Common myeloid progenitor, CD34-positive (primary cell): ENCODE data around the gene PARP11.
A peak's percentile ranks its signal among the peaks of the same experiment; 100 is the strongest.

Experiments
- CTCF ChIA-PET: fragments of 350-600 bp; sonication (Branson Sonifier 250); formaldehyde crosslinking; loops from one replicate; lab custom pipeline; 2021; ENCODE audit warnings: antibody characterized with exemption; lab: Charles Lee
- POLR2A ChIA-PET: fragments of 350-600 bp; sonication (Branson Sonifier 250); formaldehyde crosslinking; loops from one replicate; lab custom pipeline; 2021; ENCODE audit warnings: antibody characterized with exemption; lab: Charles Lee
- DNase-seq, 3 donors: peaks; one replicate each; pipeline versions ENCODE4 v3.0.0 to v3.0.0-alpha.2; 2013
- H3K27ac ChIP-seq, 2 experiments: 1 replicate in 1 of 2; 2 replicates in 1 of 2; pipeline ENCODE4 v1.7.0; 2013; ENCODE audit warnings: inconsistent platforms in 2 of 2, low read length in 2 of 2, mild to moderate bottlenecking in 2 of 2, low read depth in 1 of 2, moderate library complexity in 1 of 2; ENCODE audit not compliant: severe bottlenecking in 2 of 2, insufficient read depth in 1 of 2, poor library complexity in 1 of 2
- H3K27me3 ChIP-seq, 5 experiments: replicated peaks in 2 of 5; 1 replicate in 3 of 5; 2 replicates in 2 of 5; pipeline versions ENCODE4 v1.6.1 to v1.7.0; 2013; ENCODE audit warnings: low read length in 4 of 5, mild to moderate bottlenecking in 2 of 5, moderate library complexity in 2 of 5, inconsistent platforms in 1 of 5; ENCODE audit not compliant: insufficient read depth in 5 of 5, control insufficient read depth in 4 of 5
- H3K36me3 ChIP-seq, 4 experiments: 1 replicate in 2 of 4; 2 replicates in 2 of 4; pipeline versions ENCODE4 v1.6.1 to v1.7.0; 2013; ENCODE audit warnings: low read length in 3 of 4, control low read depth in 1 of 4, mild to moderate bottlenecking in 1 of 4; ENCODE audit not compliant: control insufficient read depth in 4 of 4, insufficient read depth in 4 of 4
- H3K4me1 ChIP-seq, 4 experiments: 1 replicate in 3 of 4; 2 replicates in 1 of 4; pipeline versions ENCODE4 v1.6.1 to v1.7.1; 2013; ENCODE audit warnings: low read length in 3 of 4, mild to moderate bottlenecking in 3 of 4, control low read depth in 1 of 4, inconsistent platforms in 1 of 4, moderate library complexity in 1 of 4; ENCODE audit not compliant: control insufficient read depth in 4 of 4, insufficient read depth in 4 of 4; ENCODE audit errors: control extremely low read depth in 1 of 4
- H3K4me3 ChIP-seq, 7 experiments: 1 replicate in 4 of 7; 2 replicates in 3 of 7; pipeline versions ENCODE4 v1.5.1 to v1.7.0; 2013; ENCODE audit warnings: mild to moderate bottlenecking in 7 of 7, low read length in 6 of 7, moderate library complexity in 6 of 7, inconsistent platforms in 2 of 7, low read depth in 2 of 7, control low read depth in 1 of 7; ENCODE audit not compliant: insufficient read depth in 4 of 7, control insufficient read depth in 1 of 7; ENCODE audit errors: extremely low read depth in 1 of 7
- H3K9me3 ChIP-seq, 5 experiments: 1 replicate in 4 of 5; 2 replicates in 1 of 5; pipeline versions ENCODE4 v1.6.1 to v1.7.1; 2013; ENCODE audit warnings: low read length in 4 of 5, mild to moderate bottlenecking in 2 of 5, inconsistent platforms in 1 of 5, low read depth in 1 of 5, moderate library complexity in 1 of 5; ENCODE audit not compliant: control insufficient read depth in 4 of 5, insufficient read depth in 2 of 5; ENCODE audit errors: control extremely low read depth in 1 of 5
- WGBS: methylation state at CpG from one replicate; pipeline ENCODE4 v1.1.5; 2013; ENCODE audit not compliant: insufficient coverage; 5-methylcytosine and 5-hydroxymethylcytosine counted together

Gene PARP11

DNA sequence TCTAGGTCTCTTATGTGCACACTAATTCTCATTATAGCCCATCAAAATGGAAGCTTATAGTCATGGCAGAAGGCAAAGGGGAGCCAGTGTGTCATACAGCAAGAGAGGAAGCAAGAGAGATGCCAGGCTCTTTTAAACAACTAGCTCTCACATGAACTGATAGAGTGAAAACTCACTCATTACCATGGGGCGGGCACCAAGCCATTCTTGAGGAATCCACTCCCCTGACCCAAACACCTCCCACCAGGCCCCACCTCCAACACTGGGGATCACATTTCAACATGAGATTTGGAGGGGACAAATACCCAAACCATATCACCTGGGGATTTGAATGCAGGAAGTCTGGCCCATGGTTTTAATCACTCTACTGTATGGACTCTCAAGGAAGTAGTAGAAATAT lies 83.4 kb downstream of the PARP11 start:
- Histone ChIP-seq H3K9me3 (peaks cover 0 to 3% (median 0%) of the 10 kb centered on the region in 5 experiments), H3K27me3 (no peaks in the 10 kb centered on the region), H3K4me1 (no peaks in the 10 kb centered on the region), H3K4me3 (no peak overlapping the region), H3K27ac (no peak overlapping the region), H3K36me3 (no peaks in the 10 kb centered on the region)
- ChIA-PET POLR2A (no interaction called here), CTCF (interaction anchor here (1.1 to 2.5 kb wide), 2 partner anchors 13 to 490 kb away, joined by 5 to 6 read pairs; no protein-coding TSS in a partner anchor)
- WGBS: no CpG with 5 or more reads among the region's 1 CpG
- DNase-seq: no peak

DNA sequence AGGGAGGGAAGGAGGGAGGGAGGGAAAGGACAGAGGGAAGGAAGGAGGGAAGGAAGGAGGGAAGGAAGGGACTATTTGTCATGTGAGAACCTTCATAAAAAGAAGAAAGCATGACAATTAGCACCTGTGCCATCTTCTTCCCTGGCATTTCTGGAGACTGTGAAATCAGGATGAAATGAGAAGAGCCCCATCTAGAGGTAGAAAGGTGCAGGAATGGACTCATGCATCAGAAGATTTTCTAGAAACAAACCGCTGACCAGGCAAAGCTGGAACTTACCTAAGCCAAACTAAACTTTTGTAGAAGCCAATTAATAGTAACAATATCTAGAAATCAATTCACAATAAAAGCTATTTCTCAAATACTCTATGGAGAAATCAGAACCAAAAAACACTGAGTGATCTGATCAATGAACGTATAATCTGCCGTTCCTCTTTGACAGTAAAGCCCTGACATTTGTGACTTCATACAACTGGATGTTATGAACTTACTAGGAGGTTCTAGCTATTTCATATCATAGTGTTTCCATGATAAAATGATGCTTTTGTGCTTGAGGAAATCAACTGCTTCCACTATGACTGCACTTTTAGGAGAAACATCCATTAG lies 95.9 kb downstream of the PARP11 start:
- no peak overlapping the region for H3K27ac ChIP-seq
- peaks cover 0 to 5% (median 0%) of the 10 kb centered on the region in 5 experiments for H3K9me3 ChIP-seq
- H3K4me1 ChIP-seq: no peaks in the 10 kb centered on the region
- peak; percentile 40 to 59 (median 47) for DNase-seq
- WGBS: 95% methylated on average over 2 of the region's 3 CpGs
- H3K4me3 ChIP-seq: no peak overlapping the region
- CTCF ChIA-PET: interaction anchor here (0.6 to 2.5 kb wide), 17 partner anchors 12 to 487 kb away, joined by 3 to 13 read pairs (median 4); no protein-coding TSS in a partner anchor
- no peaks in the 10 kb centered on the region for H3K36me3 ChIP-seq
- H3K27me3 ChIP-seq: peaks cover 0 to 2% (median 0%) of the 10 kb centered on the region in 5 experiments
- POLR2A ChIA-PET: no interaction called here

DNA sequence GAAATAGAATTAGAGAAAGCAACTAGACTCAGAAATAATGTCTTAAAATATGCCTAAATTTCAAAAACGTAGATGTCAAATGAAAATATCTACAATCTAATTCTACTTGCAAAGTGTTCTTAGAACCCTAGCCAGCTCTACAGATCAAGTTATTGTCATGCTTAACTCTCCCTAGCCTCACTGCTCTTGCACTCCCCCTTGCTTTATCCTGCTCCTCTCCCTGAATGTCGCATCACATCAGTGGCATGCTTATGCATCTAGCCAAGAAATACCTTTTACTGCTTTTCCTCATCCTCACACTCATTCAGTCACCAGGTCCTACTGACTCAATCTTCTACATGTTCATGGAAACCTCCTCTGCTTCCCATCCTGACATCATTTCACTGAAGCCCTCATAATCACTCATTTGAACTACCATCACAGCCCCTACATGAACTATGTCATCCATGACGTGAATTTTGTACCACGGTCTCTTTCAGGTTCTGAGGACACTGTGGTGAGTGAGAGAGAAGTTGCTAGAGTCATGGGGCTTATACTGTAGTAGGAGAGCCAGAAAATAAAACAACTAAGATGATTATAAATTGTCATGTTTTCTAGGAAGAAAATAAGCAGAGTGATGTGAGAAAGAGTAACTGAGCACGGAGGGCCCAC lies 97.7 kb downstream of the PARP11 start:
- Histone ChIP-seq H3K27ac (no peak overlapping the region), H3K4me1 (no peaks in the 10 kb centered on the region), H3K9me3 (peaks cover 0 to 5% (median 0%) of the 10 kb centered on the region in 5 experiments), H3K36me3 (no peaks in the 10 kb centered on the region), H3K4me3 (no peak overlapping the region), H3K27me3 (peaks cover 0 to 2% (median 0%) of the 10 kb centered on the region in 5 experiments)
- DNase-seq: no peak
- WGBS: 89% methylated on average over 3 of the region's 5 CpGs
- ChIA-PET POLR2A (no interaction called here), CTCF (interaction anchor here (1.1 to 2.5 kb wide), 4 partner anchors 96 to 475 kb away, joined by 3 to 13 read pairs (median 4); no protein-coding TSS in a partner anchor)

DNA sequence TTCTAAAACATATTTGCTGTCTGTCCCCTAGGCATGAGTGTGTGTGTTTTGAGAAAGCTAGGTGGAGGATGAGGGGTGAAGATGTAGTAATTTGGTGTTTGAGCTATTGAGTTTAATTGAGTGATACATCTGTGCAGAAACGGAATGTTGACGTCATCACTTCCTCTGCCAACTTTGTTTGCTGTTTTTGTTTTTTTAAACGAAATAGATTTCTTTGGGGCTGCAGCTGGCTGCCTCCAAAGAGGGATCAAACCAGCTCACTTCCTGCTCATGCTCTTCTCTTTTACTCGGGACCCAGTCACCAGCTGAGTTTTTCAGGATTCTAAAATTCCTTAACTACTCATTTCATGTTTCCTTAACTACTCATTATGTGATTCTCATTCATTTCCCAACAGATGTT lies 100.8 kb downstream of the PARP11 start:
- DNase-seq: no peak

GRCh38 chr12:3771853-3772252 lies 101.3 kb downstream of the PARP11 start:
- H3K27ac ChIP-seq: no peak overlapping the region
- ChIA-PET POLR2A (no interaction called here), CTCF (interaction anchor here (0.6 to 1.7 kb wide), 4 partner anchors 11 to 458 kb away, joined by 3 to 4 read pairs (median 4); no protein-coding TSS in a partner anchor)
- no peaks in the 10 kb centered on the region for H3K4me1 ChIP-seq
- H3K4me3 ChIP-seq: no peak overlapping the region
- no peak for DNase-seq
- peaks cover 0 to 2% (median 0%) of the 10 kb centered on the region in 5 experiments for H3K27me3 ChIP-seq
- 100% methylated on average over 1 of the region's 1 CpG for WGBS
- no peaks in the 10 kb centered on the region for H3K36me3 ChIP-seq
- peaks cover 0 to 5% (median 0%) of the 10 kb centered on the region in 5 experiments for H3K9me3 ChIP-seq

More for the DNA sequence above, 100.8 kb downstream of the PARP11 start:
- peaks cover 0 to 2% (median 0%) of the 10 kb centered on the region in 5 experiments for H3K27me3 ChIP-seq
- H3K27ac ChIP-seq: no peak overlapping the region
- peaks cover 0 to 5% (median 0%) of the 10 kb centered on the region in 5 experiments for H3K9me3 ChIP-seq
- ChIA-PET CTCF (interaction anchor here (0.6 to 1.7 kb wide), 4 partner anchors 11 to 458 kb away, joined by 3 to 4 read pairs (median 4); no protein-coding TSS in a partner anchor), POLR2A (no interaction called here)
- no peaks in the 10 kb centered on the region for H3K4me1 ChIP-seq
- no peak overlapping the region for H3K4me3 ChIP-seq
- WGBS: 68% methylated on average over 4 of the region's 4 CpGs
- H3K36me3 ChIP-seq: no peaks in the 10 kb centered on the region

- H3K4me3 ChIP-seq: no peak overlapping the region
- POLR2A ChIA-PET: no interaction called here
- peaks cover 0 to 5% (median 0%) of the 10 kb centered on the region in 5 experiments for H3K9me3 ChIP-seq
- no peak for DNase-seq
- CTCF ChIA-PET: no interaction called here
- peaks cover 0 to 2% (median 0%) of the 10 kb centered on the region in 5 experiments for H3K27me3 ChIP-seq
- WGBS: no CpG with 5 or more reads among the region's 1 CpG
- H3K4me1 ChIP-seq: no peaks in the 10 kb centered on the region
- H3K36me3 ChIP-seq: no peaks in the 10 kb centered on the region
- H3K27ac ChIP-seq: no peak overlapping the region
Observed at GRCh38 chr12:3770891-3771290, 102.3 kb downstream of the PARP11 start.
